GM08714 (cell line): ENCODE results near the gene ANKRD13A.

Experiments
- H3K4me3 ChIP-seq: fragments of 200-500 bp; sonication (Bioruptor generic); 2 replicates; pipeline ENCODE4 v1.5.1; 2014; ENCODE audit warnings: mild to moderate bottlenecking, low read length, inconsistent platforms
- ZNF274 ChIP-seq: IDR thresholded peaks from 2 replicates; pipeline ENCODE4 v1.6.1; 2012; ENCODE audit warnings: mild to moderate bottlenecking, low read depth, low read length

ANKRD13A gene

GRCh38 chr12:109998904-109999648, at the start of gene ANKRD13A:
ANKRD13A (plus strand) TSS chr12:109999430; CDS start chr12:109999689, 259 bp downstream.
- no peak for TF ChIP-seq ZNF274

DNA sequence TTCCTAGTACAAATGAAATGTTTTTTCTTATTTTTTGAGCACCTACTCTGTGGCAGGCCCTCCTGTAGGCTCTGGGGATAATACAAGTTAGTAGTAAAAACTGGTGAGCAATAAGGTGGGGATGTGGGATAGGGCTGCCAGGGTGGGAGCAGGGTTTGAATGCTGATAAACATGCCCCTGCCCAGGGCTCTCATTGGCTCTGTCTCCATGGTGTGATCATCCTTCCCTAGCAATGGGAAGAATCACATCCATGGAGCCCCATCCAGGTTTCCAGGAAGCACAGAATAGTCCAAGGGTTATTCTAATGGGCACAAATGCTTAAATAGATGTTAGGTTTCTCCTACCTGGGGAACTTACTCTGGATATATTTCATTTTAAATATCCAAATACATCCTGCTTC, 48.6 kb upstream of the ANKRD13A start:
- no peak for TF ChIP-seq ZNF274
- no peak overlapping the region for H3K4me3 ChIP-seq

More at GRCh38 chr12:109998904-109999648, at the start of gene ANKRD13A:
- peak within 1 kb of the TSS; percentile 68 for H3K4me3 ChIP-seq

GRCh38 chr12:109951136-109951535, 48.1 kb upstream of the ANKRD13A start:
- TF ChIP-seq ZNF274 = no peak
- H3K4me3 ChIP-seq = no peak overlapping the region

GRCh38 chr12:109951751-109952150, 47.5 kb upstream of the ANKRD13A start:
- H3K4me3 ChIP-seq = no peak overlapping the region
- no peak for TF ChIP-seq ZNF274

DNA sequence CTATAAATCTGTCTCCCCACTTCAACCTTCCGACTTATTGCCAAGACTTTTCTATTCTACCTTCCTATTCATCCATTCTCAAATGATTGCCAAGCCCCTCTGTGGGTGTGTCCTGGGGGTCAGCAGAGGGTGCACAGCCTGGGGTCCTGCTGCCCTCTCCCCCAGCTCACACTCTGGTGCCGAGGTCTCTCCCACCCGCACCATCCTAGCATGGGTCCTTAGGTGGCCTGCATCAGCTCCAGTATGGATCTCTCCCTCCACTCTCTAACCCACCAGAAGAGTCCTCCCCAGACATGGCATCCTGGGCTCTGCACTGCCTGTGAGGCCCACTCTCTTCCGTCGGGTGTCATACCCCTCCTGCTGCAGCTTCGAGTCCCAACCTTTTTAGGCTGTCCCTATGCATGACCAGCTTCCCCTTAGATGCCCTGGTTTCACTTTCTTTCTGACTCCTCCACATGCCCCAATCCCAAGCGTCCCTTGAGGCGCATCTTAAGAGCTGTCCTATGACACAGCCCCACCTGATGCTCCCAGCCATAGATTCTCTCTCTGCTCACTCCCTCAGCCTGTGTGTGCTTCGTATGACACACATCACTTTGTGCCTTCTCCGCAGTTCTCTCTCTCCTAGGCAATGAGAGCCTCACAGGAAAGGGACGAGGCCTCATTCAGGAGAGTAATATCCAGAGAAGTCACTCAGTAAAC, 46.9 kb upstream of the ANKRD13A start:
- no peak overlapping the region for H3K4me3 ChIP-seq
- no peak for TF ChIP-seq ZNF274

GRCh38 chr12:109952873-109953272, 46.4 kb upstream of the ANKRD13A start:
- no peak overlapping the region for H3K4me3 ChIP-seq
- no peak for TF ChIP-seq ZNF274

DNA sequence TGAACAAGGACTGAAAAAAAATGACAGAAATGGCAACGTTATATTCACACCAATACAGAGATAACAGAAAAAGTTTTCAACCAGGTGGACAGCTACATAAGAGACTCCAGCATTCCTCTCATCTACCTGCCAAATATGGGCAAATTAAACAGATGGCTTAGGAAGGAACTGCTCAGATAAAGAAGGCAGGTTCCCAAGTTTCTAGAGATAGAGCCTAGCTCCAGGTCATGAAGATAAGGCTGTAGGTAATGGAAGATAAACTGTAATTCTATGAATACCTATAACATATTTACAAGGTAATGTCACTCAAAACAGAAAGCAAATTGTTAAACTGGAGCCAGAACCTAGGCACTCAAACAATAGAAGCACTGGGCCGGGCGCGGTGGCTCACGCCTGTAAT, 45.6 kb upstream of the ANKRD13A start:
- no peak overlapping the region for H3K4me3 ChIP-seq
- TF ChIP-seq ZNF274 = no peak

GRCh38 chr12:109958374-109958773, 40.9 kb upstream of the ANKRD13A start:
- no peak overlapping the region for H3K4me3 ChIP-seq
- no peak for TF ChIP-seq ZNF274

DNA sequence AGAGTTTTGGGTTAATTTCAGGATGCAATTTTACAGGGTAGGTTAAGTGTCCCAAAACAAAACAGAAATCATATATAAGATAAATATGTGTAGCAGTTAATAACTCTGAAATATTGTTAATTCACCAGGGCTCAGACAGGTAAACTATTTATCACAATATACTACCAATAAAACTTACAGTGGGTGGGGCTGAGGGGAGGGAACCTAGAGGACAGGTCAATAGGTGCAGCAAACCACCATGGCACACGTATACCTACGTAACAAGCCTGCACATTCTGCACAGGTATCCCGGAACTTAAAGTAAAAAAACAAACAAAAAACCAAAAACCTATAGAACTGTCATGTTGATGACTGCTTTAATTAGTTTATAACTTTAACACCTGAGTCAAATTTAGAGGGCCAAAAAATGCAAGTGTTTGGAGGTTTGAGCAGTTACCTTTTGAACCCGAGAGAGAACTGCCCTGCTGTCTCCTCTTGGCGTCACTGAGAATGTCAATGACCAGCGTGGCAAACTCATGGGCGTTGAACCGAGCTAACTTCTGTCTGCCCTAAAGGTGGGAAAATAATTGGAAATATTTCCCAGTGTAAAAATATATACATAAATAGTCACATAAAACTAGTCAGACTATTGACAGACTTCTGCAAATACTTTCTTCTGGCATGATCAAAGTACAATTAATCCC, 39.7 kb upstream of the ANKRD13A start:
- H3K4me3 ChIP-seq = no peak overlapping the region
- no peak for TF ChIP-seq ZNF274

- no peak overlapping the region for H3K4me3 ChIP-seq
- TF ChIP-seq ZNF274 = no peak
These were observed 38.0 kb upstream of the ANKRD13A start for GRCh38 chr12:109961201-109961600.

- TF ChIP-seq ZNF274 = no peak
- no peak overlapping the region for H3K4me3 ChIP-seq
These were observed 37.6 kb upstream of the ANKRD13A start for GRCh38 chr12:109961612-109962011.

GRCh38 chr12:109962398-109962797, 36.8 kb upstream of the ANKRD13A start:
- no peak for TF ChIP-seq ZNF274

GRCh38 chr12:109963330-109963729, 35.9 kb upstream of the ANKRD13A start:
- H3K4me3 ChIP-seq = no peak overlapping the region
- TF ChIP-seq ZNF274 = no peak

More at GRCh38 chr12:109962398-109962797, 36.8 kb upstream of the ANKRD13A start:
- no peak overlapping the region for H3K4me3 ChIP-seq

DNA sequence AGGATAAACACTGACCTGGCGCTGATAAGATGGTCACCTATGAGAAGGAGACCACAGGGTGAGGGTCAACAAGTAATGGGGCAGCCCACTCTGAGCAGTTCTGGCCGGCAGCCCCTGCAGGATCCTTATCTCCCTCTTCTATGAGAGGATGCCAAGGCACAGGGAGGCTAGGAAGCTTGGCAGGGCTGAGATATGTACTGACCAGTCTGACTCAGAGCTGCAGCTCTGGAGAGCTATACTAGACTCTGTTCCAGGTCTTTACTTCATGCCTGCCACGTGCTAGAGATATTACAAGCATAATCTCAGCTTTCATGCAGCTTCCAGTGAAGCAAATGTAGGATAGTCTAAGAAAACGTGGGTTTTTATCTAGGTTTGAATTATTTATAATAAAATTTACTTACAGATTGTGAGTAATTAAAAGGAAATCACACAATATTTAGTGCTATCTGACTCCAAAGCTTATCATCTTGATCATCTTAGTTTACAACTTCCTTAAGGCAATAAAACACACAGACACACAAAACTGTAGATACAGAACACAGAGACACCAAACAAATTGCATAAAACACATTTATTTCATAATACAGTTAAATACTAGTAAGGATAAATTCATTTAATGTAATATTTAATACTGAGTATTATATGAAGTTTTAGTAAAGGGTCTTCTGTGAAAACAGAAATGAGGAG, 35.3 kb upstream of the ANKRD13A start:
- no peak for TF ChIP-seq ZNF274
- no peak overlapping the region for H3K4me3 ChIP-seq
